GM18499 (cell line): ENCODE measurements around the gene PCCA.
"Not testable (repeated sequence)": the region's sequence is repeated elsewhere in the genome, so short reads cannot be mapped to it uniquely, and the experiment has no call there.

ENCODE experiments used
- ATAC-seq: cut with Tn5 transposase; IDR thresholded peaks from one replicate; pipeline ENCODE4 v1.9.1; 2021; ENCODE audit warnings: moderate number of reproducible peaks; ENCODE audit not compliant: insufficient read depth, unreplicated experiment

PCCA gene

GRCh38 chr13:100552755-100553154 is 463.9 kb downstream of the PCCA start:
- no peak for ATAC-seq

GRCh38 chr13:100559886-100560285 is 471.0 kb downstream of the PCCA start:
- no peak for ATAC-seq

GRCh38 chr13:100560498-100561157 is 471.7 kb downstream of the PCCA start:
- ATAC-seq: no peak

GRCh38 chr13:100561158-100561499 is 472.2 kb downstream of the PCCA start:
- ATAC-seq: no peak

GRCh38 chr13:100561599-100562204 is 472.8 kb downstream of the PCCA start:
- ATAC-seq: no peak

GRCh38 chr13:100563779-100564178 is 474.9 kb downstream of the PCCA start:
- ATAC-seq: no peak

GRCh38 chr13:100564444-100565223 is 475.7 kb downstream of the PCCA start:
- no peak for ATAC-seq

- no peak for ATAC-seq
Measured at GRCh38 chr13:100565286-100565685, 476.4 kb downstream of the PCCA start.

GRCh38 chr13:100566543-100566942 is 477.6 kb downstream of the PCCA start:
- no peak for ATAC-seq

GRCh38 chr13:100573121-100573520 is 484.2 kb downstream of the PCCA start:
- ATAC-seq: peak; percentile 93

GRCh38 chr13:100577239-100577638 is 488.3 kb downstream of the PCCA start:
- not testable (repeated sequence) for ATAC-seq
